ENCODE measurements around the gene RAB25. TPM values are rescaled to one million over a fixed set of nuclear protein-coding genes. Genes with fewer than 3 reads are reported as not detected.
"Not testable (repeated sequence)": the region's sequence is repeated elsewhere in the genome, so short reads cannot be mapped to it uniquely, and the experiment has no call there.

Gene RAB25
- total and polyA plus RNA-seq, 4 experiments from 2014 or later = 0.53 to 6.6 (median 3.7) TPM

- peak overlapping the region; percentile 94 to 98 (median 96) for H3K4me3 Mint-ChIP-seq
- H3K9me3 Mint-ChIP-seq; H3K27me3 Mint-ChIP-seq; H3K27ac ChIP-seq (ENCODE audit: low read depth, low read length); H3K36me3 ChIP-seq (ENCODE audit: insufficient read depth, low read length); intact Hi-C loops (cut with micrococcal nuclease); H3K27me3 ChIP-seq (ENCODE audit: insufficient read depth, low read length); H3K9me3 ChIP-seq (ENCODE audit: control insufficient read depth in 1 of 2, low read length in 2 of 2): not testable (repeated sequence)
- POLR2A ChIA-PET (ENCODE audit: partially characterized antibody) = interaction anchor here (0.7 to 21.9 kb wide), 3 partner anchors 11 to 120 kb away, joined by 4 to 527 read pairs (median 110); no protein-coding TSS in a partner anchor
- H3K4me3 ChIP-seq (ENCODE audit: low read length in 2 of 2) = peak overlapping the region in 1 of 2 donors; percentile 81
- H3K4me1 ChIP-seq (ENCODE audit: insufficient read depth, low read length) = peaks cover 59% of the 10 kb centered on the region
- peaks cover 20 to 69% (median 39%) of the 10 kb centered on the region in 4 donors for H3K4me1 Mint-ChIP-seq
- peak in 1 of 5 donors; percentile 44 for DNase-seq
- peaks cover 0 to 16% of the 10 kb centered on the region in 2 donors for H3K36me3 Mint-ChIP-seq
- peak overlapping the region; percentile 90 to 99 (median 97) for H3K27ac Mint-ChIP-seq
- CTCF ChIA-PET (ENCODE audit: partially characterized antibody) = interaction anchor here (3.0 to 13.8 kb wide), 3 partner anchors 10 to 20 kb away, joined by 11 to 157 read pairs (median 24); no protein-coding TSS in a partner anchor
These were observed 55.8 kb downstream of the RAB25 start for GRCh38 chr1:156116731-156117130.

GRCh38 chr1:156117414-156118176 lies 56.6 kb downstream of the RAB25 start:
- CTCF ChIA-PET (ENCODE audit: partially characterized antibody) = interaction anchor here (0.9 to 13.8 kb wide), 3 partner anchors 9 to 20 kb away, joined by 3 to 157 read pairs (median 11); no protein-coding TSS in a partner anchor
- Histone ChIP-seq H3K27ac (ENCODE audit: low read depth, low read length) (no peak overlapping the region), H3K9me3 (ENCODE audit: control insufficient read depth in 1 of 2, low read length in 2 of 2) (no peaks in the 10 kb centered on the region), H3K36me3 (ENCODE audit: insufficient read depth, low read length) (no peaks in the 10 kb centered on the region), H3K4me3 (ENCODE audit: low read length in 2 of 2) (no peak overlapping the region), H3K4me1 (ENCODE audit: insufficient read depth, low read length) (peaks cover 62% of the 10 kb centered on the region), H3K27me3 (ENCODE audit: insufficient read depth, low read length) (no peaks in the 10 kb centered on the region)
- DNase-seq = peak in 1 of 5 donors; percentile 42
- intact Hi-C loops (cut with micrococcal nuclease) = no loop called here
- Mint-ChIP-seq H3K36me3 (peaks cover 0 to 16% of the 10 kb centered on the region in 2 donors), H3K27me3 (no peaks in the 10 kb centered on the region), H3K4me1 (peaks cover 22 to 74% (median 42%) of the 10 kb centered on the region in 4 donors), H3K4me3 (peak overlapping the region; percentile 31 to 96 (median 66)), H3K27ac (peak overlapping the region in 6 of 7 donors; percentile 41 to 95 (median 80)), H3K9me3 (peaks cover 0 to 4% (median 0%) of the 10 kb centered on the region in 8 donors)
- POLR2A ChIA-PET (ENCODE audit: partially characterized antibody) = interaction anchor here (0.7 to 21.9 kb wide), 3 partner anchors 10 to 872 kb away, joined by 3 to 527 read pairs (median 110); no protein-coding TSS in a partner anchor

GRCh38 chr1:156118177-156118868 lies 57.4 kb downstream of the RAB25 start:
- POLR2A ChIA-PET (ENCODE audit: partially characterized antibody) = interaction anchor here (0.6 to 21.9 kb wide), 3 partner anchors 9 to 110 kb away, joined by 3 to 527 read pairs (median 110); no protein-coding TSS in a partner anchor
- no peak for DNase-seq
- H3K36me3 Mint-ChIP-seq = peaks cover 0 to 16% of the 10 kb centered on the region in 2 donors
- peaks cover 25 to 82% (median 47%) of the 10 kb centered on the region in 4 donors for H3K4me1 Mint-ChIP-seq
- Histone ChIP-seq H3K36me3 (ENCODE audit: insufficient read depth, low read length) (no peaks in the 10 kb centered on the region), H3K4me3 (ENCODE audit: low read length in 2 of 2) (no peak overlapping the region), H3K27me3 (ENCODE audit: insufficient read depth, low read length) (no peaks in the 10 kb centered on the region), H3K9me3 (ENCODE audit: control insufficient read depth in 1 of 2, low read length in 2 of 2) (no peaks in the 10 kb centered on the region), H3K27ac (ENCODE audit: low read depth, low read length) (no peak overlapping the region), H3K4me1 (ENCODE audit: insufficient read depth, low read length) (peaks cover 69% of the 10 kb centered on the region)
- peaks cover 0 to 4% (median 0%) of the 10 kb centered on the region in 8 donors for H3K9me3 Mint-ChIP-seq
- no peaks in the 10 kb centered on the region for H3K27me3 Mint-ChIP-seq
- H3K4me3 Mint-ChIP-seq = peak overlapping the region; percentile 45 to 81 (median 74)
- CTCF ChIA-PET (ENCODE audit: partially characterized antibody) = interaction anchor here (0.8 to 13.8 kb wide), 5 partner anchors 9 to 21 kb away, joined by 3 to 157 read pairs (median 3); no protein-coding TSS in a partner anchor
- H3K27ac Mint-ChIP-seq = peak overlapping the region; percentile 62 to 95 (median 84)
- intact Hi-C loops (cut with micrococcal nuclease) = no loop called here

- Mint-ChIP-seq H3K9me3 (peaks cover 0 to 4% (median 0%) of the 10 kb centered on the region in 8 donors), H3K27ac (peak overlapping the region; percentile 16 to 95 (median 70)), H3K27me3 (no peaks in the 10 kb centered on the region), H3K4me3 (peak overlapping the region; percentile 10 to 75 (median 42)), H3K36me3 (peaks cover 0 to 17% of the 10 kb centered on the region in 2 donors), H3K4me1 (peaks cover 32 to 82% (median 56%) of the 10 kb centered on the region in 4 donors)
- H3K9me3 ChIP-seq (ENCODE audit: control insufficient read depth in 1 of 2, low read length in 2 of 2) = no peaks in the 10 kb centered on the region
- intact Hi-C loops (cut with micrococcal nuclease) = no loop called here
- DNase-seq = peak in 1 of 5 donors; percentile 68
- H3K27ac ChIP-seq (ENCODE audit: low read depth, low read length) = no peak overlapping the region
- no peak overlapping the region for H3K4me3 ChIP-seq (ENCODE audit: low read length in 2 of 2)
- ChIA-PET POLR2A (ENCODE audit: partially characterized antibody) (interaction anchor here (8.3 to 21.9 kb wide), 2 partner anchors 8 to 21 kb away, joined by 110 to 527 read pairs; no protein-coding TSS in a partner anchor), CTCF (ENCODE audit: partially characterized antibody) (interaction anchor here (1.2 to 13.8 kb wide), 4 partner anchors 11 to 29 kb away, joined by 3 to 157 read pairs (median 10); no protein-coding TSS in a partner anchor)
- peaks cover 72% of the 10 kb centered on the region for H3K4me1 ChIP-seq (ENCODE audit: insufficient read depth, low read length)
- no peaks in the 10 kb centered on the region for H3K36me3 ChIP-seq (ENCODE audit: insufficient read depth, low read length)
- H3K27me3 ChIP-seq (ENCODE audit: insufficient read depth, low read length) = no peaks in the 10 kb centered on the region
These were observed 58.7 kb downstream of the RAB25 start for GRCh38 chr1:156119503-156120209.

Other genes with a start within 250 kb of the RAB25 start
- gene GON4L, start 203.9 kb upstream of the RAB25 start, total RNA-seq = 100 to 1,000 TPM; 118 to 134 TPM
- gene GON4L, start 203.9 kb upstream of the RAB25 start, polyA plus RNA-seq = 10 to 100 TPM in 1 of 2 donors, 1 to 10 TPM in 1; 9.3 to 51.0 TPM
- gene SYT11, start 201.6 kb upstream of the RAB25 start, total RNA-seq = 10 to 100 TPM; 17.7 to 18.2 TPM
- 10 to 100 TPM; 10.7 to 15.8 TPM for gene SYT11, start 201.6 kb upstream of the RAB25 start, polyA plus RNA-seq
- 10 to 100 TPM; 45.0 to 48.0 TPM for gene RIT1, start 149.8 kb upstream of the RAB25 start, total RNA-seq
- 10 to 100 TPM; 14.1 to 20.4 TPM for gene RIT1, start 149.8 kb upstream of the RAB25 start, polyA plus RNA-seq
- 100 to 1,000 TPM; 127 to 134 TPM for gene KHDC4, start 126.7 kb upstream of the RAB25 start, total RNA-seq
- 1 to 10 TPM; 5.5 to 9.4 TPM for gene KHDC4, start 126.7 kb upstream of the RAB25 start, polyA plus RNA-seq
- not detected for gene RXFP4, start 119.5 kb upstream of the RAB25 start, total RNA-seq
- under 1 TPM in 1 of 2 donors, not detected in 1; 0.91 TPM for gene RXFP4, start 119.5 kb upstream of the RAB25 start, polyA plus RNA-seq
- 100 to 1,000 TPM; 190 to 198 TPM for gene ARHGEF2, start 82.6 kb upstream of the RAB25 start, total RNA-seq
- 10 to 100 TPM in 1 of 2 donors, 1 to 10 TPM in 1; 6.7 to 30.4 TPM for gene ARHGEF2, start 82.6 kb upstream of the RAB25 start, polyA plus RNA-seq
- 100 to 1,000 TPM; 252 to 276 TPM for gene SSR2, start 40.2 kb upstream of the RAB25 start, total RNA-seq
- 100 to 1,000 TPM; 349 to 442 TPM for gene SSR2, start 40.2 kb upstream of the RAB25 start, polyA plus RNA-seq
- 10 to 100 TPM; 38.0 to 39.5 TPM for gene UBQLN4, start 7.4 kb upstream of the RAB25 start, total RNA-seq
- 10 to 100 TPM in 1 of 2 donors, 1 to 10 TPM in 1; 8.9 to 12.7 TPM for gene UBQLN4, start 7.4 kb upstream of the RAB25 start, polyA plus RNA-seq
- gene LAMTOR2, start 6.4 kb upstream of the RAB25 start, total RNA-seq = 10 to 100 TPM; 33.0 to 35.5 TPM
- gene LAMTOR2, start 6.4 kb upstream of the RAB25 start, polyA plus RNA-seq = 100 to 1,000 TPM; 136 to 151 TPM
- not detected for gene MEX3A, start 21.3 kb downstream of the RAB25 start, total RNA-seq
- not detected for gene MEX3A, start 21.3 kb downstream of the RAB25 start, polyA plus RNA-seq
- 10 to 100 TPM; 29.7 to 33.8 TPM for gene LMNA, start 53.6 kb downstream of the RAB25 start, total RNA-seq
- 10 to 100 TPM; 19.1 to 47.1 TPM for gene LMNA, start 53.6 kb downstream of the RAB25 start, polyA plus RNA-seq
- 1 to 10 TPM; 1.2 TPM for gene SEMA4A, start 92.4 kb downstream of the RAB25 start, total RNA-seq
- gene SEMA4A, start 92.4 kb downstream of the RAB25 start, polyA plus RNA-seq = 1 to 10 TPM in 1 of 2 donors, under 1 TPM in 1; 0.88 to 1.3 TPM
- gene SLC25A44, start 132.9 kb downstream of the RAB25 start, total RNA-seq = 10 to 100 TPM; 21.2 to 23.3 TPM
- gene SLC25A44, start 132.9 kb downstream of the RAB25 start, polyA plus RNA-seq = 10 to 100 TPM in 1 of 2 donors, 1 to 10 TPM in 1; 9.8 to 15.3 TPM
- 10 to 100 TPM; 39.0 to 40.2 TPM for gene PMF1, start 151.8 kb downstream of the RAB25 start, total RNA-seq
- gene PMF1, start 151.8 kb downstream of the RAB25 start, polyA plus RNA-seq = 100 to 1,000 TPM in 1 of 2 donors, 10 to 100 TPM in 1; 73.3 to 106 TPM
- 1 to 10 TPM; 7.2 to 7.7 TPM for gene BGLAP, start 181.0 kb downstream of the RAB25 start, total RNA-seq
- not detected for gene BGLAP, start 181.0 kb downstream of the RAB25 start, polyA plus RNA-seq
- 1 to 10 TPM; 1.7 to 1.9 TPM for gene PAQR6, start 186.9 kb downstream of the RAB25 start, total RNA-seq
- gene PAQR6, start 186.9 kb downstream of the RAB25 start, polyA plus RNA-seq = under 1 TPM; 0.11 to 0.22 TPM
- 10 to 100 TPM; 69.8 to 71.6 TPM for gene SMG5, start 221.7 kb downstream of the RAB25 start, total RNA-seq
- 10 to 100 TPM in 1 of 2 donors, 1 to 10 TPM in 1; 6.1 to 25.6 TPM for gene SMG5, start 221.7 kb downstream of the RAB25 start, polyA plus RNA-seq
- gene TMEM79, start 223.2 kb downstream of the RAB25 start, total RNA-seq = 10 to 100 TPM; 14.7 to 16.8 TPM
- 1 to 10 TPM in 1 of 2 donors, under 1 TPM in 1; 0.93 to 7.3 TPM for gene TMEM79, start 223.2 kb downstream of the RAB25 start, polyA plus RNA-seq
- gene GLMP, start 234.5 kb downstream of the RAB25 start, total RNA-seq = 10 to 100 TPM; 22.1 to 28.4 TPM
- gene GLMP, start 234.5 kb downstream of the RAB25 start, polyA plus RNA-seq = 10 to 100 TPM; 21.3 to 23.5 TPM
- gene VHLL, start 238.1 kb downstream of the RAB25 start, total RNA-seq = under 1 TPM; 0.52 to 0.53 TPM
- gene VHLL, start 238.1 kb downstream of the RAB25 start, polyA plus RNA-seq = not detected